Lung (tissue), 12 donors: ENCODE measurements around the gene POLD1. TPM values are rescaled to one million over a fixed set of nuclear protein-coding genes. Genes with fewer than 3 reads are reported as not detected.

Source experiments
- ATAC-seq: fragments of 200-7000 bp; cut with Tn5 transposase; one replicate; pipeline ENCODE4 v1.9.1; 2020; ENCODE audit warnings: moderate number of reproducible peaks; ENCODE audit not compliant: insufficient read depth, low FRiP score
- DNase-seq, 3 donors: peaks; one replicate each; pipeline ENCODE4 v3.0.0-alpha.2; 2013 to 2017
- H3K27ac ChIP-seq, 2 donors: one replicate each; pipeline ENCODE4 v1.5.1; 2013; ENCODE audit warnings: mild to moderate bottlenecking in 2 of 2, moderate library complexity in 2 of 2, control low read depth in 1 of 2, inconsistent platforms in 1 of 2, low read depth in 1 of 2, low read length in 1 of 2
- H3K27me3 ChIP-seq, 3 donors: one replicate each; pipeline ENCODE4 v1.5.1; 2013; ENCODE audit warnings: low read length in 2 of 3; ENCODE audit not compliant: control insufficient read depth in 3 of 3, insufficient read depth in 3 of 3
- H3K36me3 ChIP-seq, 4 donors: one replicate each; pipeline ENCODE4 v1.5.1; 2013; ENCODE audit warnings: low read length in 4 of 4, mild to moderate bottlenecking in 1 of 4, moderate library complexity in 1 of 4; ENCODE audit not compliant: control insufficient read depth in 4 of 4, insufficient read depth in 4 of 4
- H3K4me1 ChIP-seq, 5 donors: one replicate each; pipeline ENCODE4 v1.5.1; 2013; ENCODE audit warnings: low read length in 5 of 5, mild to moderate bottlenecking in 2 of 5, moderate library complexity in 1 of 5; ENCODE audit not compliant: control insufficient read depth in 5 of 5, insufficient read depth in 5 of 5
- H3K4me3 ChIP-seq: one replicate; pipeline ENCODE4 v1.5.1; 2013; ENCODE audit warnings: mild to moderate bottlenecking, control low read depth, moderate library complexity
- H3K9ac ChIP-seq, 2 donors: one replicate each; pipeline ENCODE4 v1.5.1; 2013; ENCODE audit warnings: low read length in 2 of 2, control low read depth in 1 of 2; ENCODE audit not compliant: insufficient read depth in 1 of 2
- H3K9me3 ChIP-seq, 4 donors: one replicate each; pipeline ENCODE4 v1.5.1; 2013; ENCODE audit warnings: low read length in 3 of 4, mild to moderate bottlenecking in 1 of 4, moderate library complexity in 1 of 4; ENCODE audit not compliant: control insufficient read depth in 4 of 4, insufficient read depth in 3 of 4
- CTCF ChIP-seq: IDR thresholded peaks from 2 replicates; pipeline ENCODE4 v1.5.1; 2012; ENCODE audit warnings: mild to moderate bottlenecking; ENCODE audit errors: control extremely low read depth, extremely low read depth
- WGBS, 2 donors: extraction: QIAGEN DNeasy Blood & Tissue Kit; methylation state at CpG; one replicate each; pipeline ENCODE4 v1.1.7; 2013; 5-methylcytosine and 5-hydroxymethylcytosine counted together
- polyA plus RNA-seq, 2 donors: library from polyadenylated mRNA; stranded (reverse); fragments of 200-250 nt; gene quantifications; one replicate each; pipeline ENCODE4 v1.2.1, GENCODE V29; 2013
- total RNA-seq, 2 donors: library from RNA; depleted of rRNA in 1 of 2; stranded (reverse); fragments of >200 nt in 1 of 2; gene quantifications; one replicate each; pipeline ENCODE4 v1.2.1, GENCODE V29; 2014 to 2021
- donor health status: control.
- donor health status: control.
- donor health status: Bipolar disorder and iron deficiency.
- donor health status: healthy.
- donor health status: DM: yes; HTN: yes; CAD: no.

The POLD1 gene
- total and polyA plus RNA-seq, 4 donors, result 20.2 to 55.1 (median 39.0) TPM

GRCh38 chr19:50380137-50380536, 4.0 kb upstream of the POLD1 start:
- H3K36me3 ChIP-seq, result peaks cover 10 to 50% (median 18%) of the 10 kb centered on the region in 4 donors
- peaks cover under 1 to 27% (median 7%) of the 10 kb centered on the region in 5 donors for H3K4me1 ChIP-seq
- no peak overlapping the region for H3K4me3 ChIP-seq
- no peak for TF ChIP-seq CTCF
- H3K9me3 ChIP-seq, result no peaks in the 10 kb centered on the region
- H3K27ac ChIP-seq, result no peak overlapping the region
- DNase-seq (no peak), ATAC-seq (no peak)
- no peak overlapping the region for H3K9ac ChIP-seq
- H3K27me3 ChIP-seq, result no peaks in the 10 kb centered on the region
- WGBS, 2 donors, result 82 to 86% methylated on average over 11 of the region's 11 CpGs

DNA sequence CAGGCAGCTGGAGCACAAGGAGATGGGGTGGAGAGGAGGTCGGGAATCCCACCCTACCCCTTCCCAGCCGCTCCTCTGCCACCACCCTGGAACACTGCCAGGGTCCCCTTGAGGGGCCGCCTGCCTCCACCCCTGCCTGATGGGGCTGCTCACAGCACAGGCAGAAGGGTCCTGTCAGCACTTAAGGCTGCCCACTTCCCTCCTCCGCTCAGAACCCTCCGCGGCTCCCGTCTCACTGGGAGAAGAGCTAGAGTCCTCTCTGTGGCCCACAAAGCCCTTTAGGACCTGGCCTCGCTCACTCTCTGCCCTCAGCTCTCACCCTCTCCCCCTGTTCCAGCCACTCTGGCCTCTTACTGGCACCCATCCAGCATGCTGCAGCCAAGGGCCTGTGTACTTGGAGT, 3.4 kb upstream of the POLD1 start:
- ATAC-seq (no peak), DNase-seq (peak; percentile 73 to 81 (median 77))
- Histone ChIP-seq H3K9ac (no peak overlapping the region), H3K36me3 (peaks cover 10 to 50% (median 18%) of the 10 kb centered on the region in 4 donors), H3K4me1 (peaks cover 3 to 32% (median 9%) of the 10 kb centered on the region in 5 donors), H3K4me3 (no peak overlapping the region), H3K27ac (no peak overlapping the region), H3K9me3 (no peaks in the 10 kb centered on the region), H3K27me3 (no peaks in the 10 kb centered on the region)
- WGBS, 2 donors, result 72 to 77% methylated on average over 8 of the region's 8 CpGs
- TF ChIP-seq CTCF, result no peak

DNA sequence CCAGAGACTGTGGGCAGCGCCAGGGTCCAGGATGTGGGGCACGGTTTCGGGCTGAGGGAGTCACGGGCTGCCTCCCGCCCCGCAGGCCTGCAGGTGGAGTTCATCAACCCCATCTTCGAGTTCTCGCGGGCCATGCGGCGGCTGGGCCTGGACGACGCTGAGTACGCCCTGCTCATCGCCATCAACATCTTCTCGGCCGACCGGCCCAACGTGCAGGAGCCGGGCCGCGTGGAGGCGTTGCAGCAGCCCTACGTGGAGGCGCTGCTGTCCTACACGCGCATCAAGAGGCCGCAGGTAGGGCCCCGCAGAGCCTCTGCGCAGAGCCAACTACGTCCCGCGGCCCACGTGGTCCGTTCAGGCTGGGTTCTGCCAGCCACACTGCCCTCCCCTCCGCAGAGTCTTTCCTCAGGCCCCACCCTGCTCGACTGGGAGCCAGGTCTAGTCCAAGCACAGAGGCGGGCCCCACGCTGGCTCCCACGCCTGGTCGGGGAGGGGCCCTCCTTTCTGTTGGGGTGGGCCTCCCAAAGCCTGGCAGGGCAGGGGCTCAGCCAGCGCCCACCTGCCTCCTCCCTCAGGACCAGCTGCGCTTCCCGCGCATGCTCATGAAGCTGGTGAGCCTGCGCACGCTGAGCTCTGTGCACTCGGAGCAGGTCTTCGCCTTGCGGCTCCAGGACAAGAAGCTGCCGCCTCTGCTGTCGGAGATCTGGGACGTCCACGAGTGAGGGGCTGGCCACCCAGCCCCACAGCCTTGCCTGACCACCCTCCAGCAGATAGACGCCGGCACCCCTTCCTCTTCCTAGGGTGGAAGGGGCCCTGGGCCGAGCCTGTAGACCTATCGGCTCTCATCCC, 2.0 kb upstream of the POLD1 start:
- Histone ChIP-seq H3K4me3 (no peak overlapping the region), H3K9me3 (no peaks in the 10 kb centered on the region), H3K27ac (no peak overlapping the region), H3K27me3 (no peaks in the 10 kb centered on the region), H3K9ac (no peak overlapping the region), H3K4me1 (peaks cover 3 to 34% (median 9%) of the 10 kb centered on the region in 5 donors), H3K36me3 (peaks cover 10 to 54% (median 18%) of the 10 kb centered on the region in 4 donors)
- no peak for TF ChIP-seq CTCF
- ATAC-seq (no peak), DNase-seq (no peak)
- 95% methylated on average over 56 to 58 of the region's 58 CpGs for WGBS, 2 donors
